ENCODE measurements around the gene SPART.

DNA sequence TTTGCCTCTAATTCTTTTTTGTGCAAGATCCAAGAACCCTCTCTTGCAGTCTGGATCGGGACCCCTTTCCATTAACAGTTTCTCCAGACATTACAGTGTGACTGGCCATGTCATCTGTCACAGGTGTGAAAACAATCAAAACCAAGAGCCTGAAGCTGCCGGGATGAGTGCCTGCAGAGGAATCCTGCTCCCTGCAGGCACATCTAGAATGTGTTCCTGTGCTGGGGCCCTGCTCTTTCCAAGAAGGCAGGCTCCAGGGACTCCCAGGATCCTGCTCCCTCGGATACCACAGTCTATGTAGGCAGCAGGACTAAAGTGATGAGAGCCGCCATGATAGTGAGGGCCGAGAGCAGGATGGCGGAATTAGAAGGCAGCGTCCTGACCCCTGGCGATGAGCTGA lies 87.4 kb downstream of the SPART start:
- TF ChIP-seq ZNF24 (IDR thresholded peaks at IDR 0.05) (no peak), SP1 (CRISPR knock-in tag; IDR thresholded peaks at IDR 0.05) (no peak), SMARCB1 (IDR thresholded peaks at IDR 0.05; ENCODE audit: insufficient read length, low read depth) (no peak), CBFB (CRISPR knock-in tag; IDR thresholded peaks at IDR 0.05) (no peak), KDM2B (CRISPR knock-in tag; IDR thresholded peaks at IDR 0.05) (no peak)
- TF ChIP-seq, protein P1, sequence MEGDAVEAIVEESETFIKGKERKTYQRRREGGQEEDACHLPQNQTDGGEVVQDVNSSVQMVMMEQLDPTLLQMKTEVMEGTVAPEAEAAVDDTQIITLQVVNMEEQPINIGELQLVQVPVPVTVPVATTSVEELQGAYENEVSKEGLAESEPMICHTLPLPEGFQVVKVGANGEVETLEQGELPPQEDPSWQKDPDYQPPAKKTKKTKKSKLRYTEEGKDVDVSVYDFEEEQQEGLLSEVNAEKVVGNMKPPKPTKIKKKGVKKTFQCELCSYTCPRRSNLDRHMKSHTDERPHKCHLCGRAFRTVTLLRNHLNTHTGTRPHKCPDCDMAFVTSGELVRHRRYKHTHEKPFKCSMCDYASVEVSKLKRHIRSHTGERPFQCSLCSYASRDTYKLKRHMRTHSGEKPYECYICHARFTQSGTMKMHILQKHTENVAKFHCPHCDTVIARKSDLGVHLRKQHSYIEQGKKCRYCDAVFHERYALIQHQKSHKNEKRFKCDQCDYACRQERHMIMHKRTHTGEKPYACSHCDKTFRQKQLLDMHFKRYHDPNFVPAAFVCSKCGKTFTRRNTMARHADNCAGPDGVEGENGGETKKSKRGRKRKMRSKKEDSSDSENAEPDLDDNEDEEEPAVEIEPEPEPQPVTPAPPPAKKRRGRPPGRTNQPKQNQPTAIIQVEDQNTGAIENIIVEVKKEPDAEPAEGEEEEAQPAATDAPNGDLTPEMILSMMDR (IDR thresholded peaks at IDR 0.05 in 2 of 3, conservative IDR thresholded peaks at IDR 0.05 in 1 of 3; ENCODE audit: insufficient read depth in 2 of 3, low read depth in 1 of 3, low read length in 3 of 3), result no peak
- TF ChIP-seq, protein P2, sequence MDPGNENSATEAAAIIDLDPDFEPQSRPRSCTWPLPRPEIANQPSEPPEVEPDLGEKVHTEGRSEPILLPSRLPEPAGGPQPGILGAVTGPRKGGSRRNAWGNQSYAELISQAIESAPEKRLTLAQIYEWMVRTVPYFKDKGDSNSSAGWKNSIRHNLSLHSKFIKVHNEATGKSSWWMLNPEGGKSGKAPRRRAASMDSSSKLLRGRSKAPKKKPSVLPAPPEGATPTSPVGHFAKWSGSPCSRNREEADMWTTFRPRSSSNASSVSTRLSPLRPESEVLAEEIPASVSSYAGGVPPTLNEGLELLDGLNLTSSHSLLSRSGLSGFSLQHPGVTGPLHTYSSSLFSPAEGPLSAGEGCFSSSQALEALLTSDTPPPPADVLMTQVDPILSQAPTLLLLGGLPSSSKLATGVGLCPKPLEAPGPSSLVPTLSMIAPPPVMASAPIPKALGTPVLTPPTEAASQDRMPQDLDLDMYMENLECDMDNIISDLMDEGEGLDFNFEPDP (CRISPR knock-in tag; IDR thresholded peaks at IDR 0.05), result no peak
- TF ChIP-seq, protein P3, sequence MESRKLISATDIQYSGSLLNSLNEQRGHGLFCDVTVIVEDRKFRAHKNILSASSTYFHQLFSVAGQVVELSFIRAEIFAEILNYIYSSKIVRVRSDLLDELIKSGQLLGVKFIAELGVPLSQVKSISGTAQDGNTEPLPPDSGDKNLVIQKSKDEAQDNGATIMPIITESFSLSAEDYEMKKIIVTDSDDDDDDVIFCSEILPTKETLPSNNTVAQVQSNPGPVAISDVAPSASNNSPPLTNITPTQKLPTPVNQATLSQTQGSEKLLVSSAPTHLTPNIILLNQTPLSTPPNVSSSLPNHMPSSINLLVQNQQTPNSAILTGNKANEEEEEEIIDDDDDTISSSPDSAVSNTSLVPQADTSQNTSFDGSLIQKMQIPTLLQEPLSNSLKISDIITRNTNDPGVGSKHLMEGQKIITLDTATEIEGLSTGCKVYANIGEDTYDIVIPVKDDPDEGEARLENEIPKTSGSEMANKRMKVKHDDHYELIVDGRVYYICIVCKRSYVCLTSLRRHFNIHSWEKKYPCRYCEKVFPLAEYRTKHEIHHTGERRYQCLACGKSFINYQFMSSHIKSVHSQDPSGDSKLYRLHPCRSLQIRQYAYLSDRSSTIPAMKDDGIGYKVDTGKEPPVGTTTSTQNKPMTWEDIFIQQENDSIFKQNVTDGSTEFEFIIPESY (CRISPR knock-in tag; IDR thresholded peaks at IDR 0.05), result no peak
- TF ChIP-seq, protein P4, sequence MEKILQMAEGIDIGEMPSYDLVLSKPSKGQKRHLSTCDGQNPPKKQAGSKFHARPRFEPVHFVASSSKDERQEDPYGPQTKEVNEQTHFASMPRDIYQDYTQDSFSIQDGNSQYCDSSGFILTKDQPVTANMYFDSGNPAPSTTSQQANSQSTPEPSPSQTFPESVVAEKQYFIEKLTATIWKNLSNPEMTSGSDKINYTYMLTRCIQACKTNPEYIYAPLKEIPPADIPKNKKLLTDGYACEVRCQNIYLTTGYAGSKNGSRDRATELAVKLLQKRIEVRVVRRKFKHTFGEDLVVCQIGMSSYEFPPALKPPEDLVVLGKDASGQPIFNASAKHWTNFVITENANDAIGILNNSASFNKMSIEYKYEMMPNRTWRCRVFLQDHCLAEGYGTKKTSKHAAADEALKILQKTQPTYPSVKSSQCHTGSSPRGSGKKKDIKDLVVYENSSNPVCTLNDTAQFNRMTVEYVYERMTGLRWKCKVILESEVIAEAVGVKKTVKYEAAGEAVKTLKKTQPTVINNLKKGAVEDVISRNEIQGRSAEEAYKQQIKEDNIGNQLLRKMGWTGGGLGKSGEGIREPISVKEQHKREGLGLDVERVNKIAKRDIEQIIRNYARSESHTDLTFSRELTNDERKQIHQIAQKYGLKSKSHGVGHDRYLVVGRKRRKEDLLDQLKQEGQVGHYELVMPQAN (IDR thresholded peaks at IDR 0.05; ENCODE audit: borderline replicate concordance), result no peak
- TF ChIP-seq, protein P5, sequence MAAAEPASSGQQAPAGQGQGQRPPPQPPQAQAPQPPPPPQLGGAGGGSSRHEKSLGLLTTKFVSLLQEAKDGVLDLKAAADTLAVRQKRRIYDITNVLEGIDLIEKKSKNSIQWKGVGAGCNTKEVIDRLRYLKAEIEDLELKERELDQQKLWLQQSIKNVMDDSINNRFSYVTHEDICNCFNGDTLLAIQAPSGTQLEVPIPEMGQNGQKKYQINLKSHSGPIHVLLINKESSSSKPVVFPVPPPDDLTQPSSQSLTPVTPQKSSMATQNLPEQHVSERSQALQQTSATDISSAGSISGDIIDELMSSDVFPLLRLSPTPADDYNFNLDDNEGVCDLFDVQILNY (CRISPR knock-in tag; IDR thresholded peaks at IDR 0.05), result no peak
- TF ChIP-seq, protein P6, sequence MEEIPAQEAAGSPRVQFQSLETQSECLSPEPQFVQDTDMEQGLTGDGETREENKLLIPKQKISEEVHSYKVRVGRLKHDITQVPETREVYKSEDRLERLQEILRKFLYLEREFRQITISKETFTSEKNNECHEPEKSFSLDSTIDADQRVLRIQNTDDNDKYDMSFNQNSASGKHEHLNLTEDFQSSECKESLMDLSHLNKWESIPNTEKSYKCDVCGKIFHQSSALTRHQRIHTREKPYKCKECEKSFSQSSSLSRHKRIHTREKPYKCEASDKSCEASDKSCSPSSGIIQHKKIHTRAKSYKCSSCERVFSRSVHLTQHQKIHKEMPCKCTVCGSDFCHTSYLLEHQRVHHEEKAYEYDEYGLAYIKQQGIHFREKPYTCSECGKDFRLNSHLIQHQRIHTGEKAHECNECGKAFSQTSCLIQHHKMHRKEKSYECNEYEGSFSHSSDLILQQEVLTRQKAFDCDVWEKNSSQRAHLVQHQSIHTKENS (CRISPR knock-in tag; IDR thresholded peaks at IDR 0.05), result no peak

Data from K562 (cell line).